Caco-2 (cell line): ENCODE data around the gene FHOD3. TPM values are rescaled to one million over a fixed set of nuclear protein-coding genes. Genes with fewer than 3 reads are reported as not detected.

Experiments used
- BruUV-seq: library from RNA; stranded (reverse); fragments of 400-500 nt; replicated peaks from 2 replicates; lab custom pipeline; 2021; lab: Mats Ljungman, UMichigan
- CTCF ChIA-PET: fragments of 300-600 bp; sonication (Branson Sonifier 250); formaldehyde crosslinking; loops from one replicate; lab custom pipeline; 2022; ENCODE audit warnings: antibody characterized with exemption; lab: Charles Lee
- POLR2A ChIA-PET: fragments of 300-600 bp; sonication (Branson Sonifier 250); formaldehyde crosslinking; loops from one replicate; lab custom pipeline; 2022; ENCODE audit warnings: antibody characterized with exemption; lab: Charles Lee
- DNase-seq, 2 experiments: peaks; one replicate each; pipeline versions ENCODE4 v3.0.0 to v3.0.0-alpha.2; 2020 to 2022
- H3K27me3 ChIP-seq: replicated peaks from 2 replicates; pipeline ENCODE4 v1.6.0; 2011; ENCODE audit warnings: low read length; ENCODE audit not compliant: control insufficient read depth, insufficient read depth
- H3K36me3 ChIP-seq: 2 replicates; pipeline ENCODE4 v1.5.1; 2011; ENCODE audit warnings: low read length; ENCODE audit not compliant: control insufficient read depth, insufficient read depth
- H3K4me1 ChIP-seq: fragments of 250-450 bp; sonication (Bioruptor Pico); 2 replicates; pipeline ENCODE4 v1.5.1; 2020; ENCODE audit warnings: mild to moderate bottlenecking
- H3K4me3 ChIP-seq: 2 replicates; pipeline ENCODE4 v1.5.1; 2011; ENCODE audit warnings: low read depth, mild to moderate bottlenecking, control low read depth, low read length
- H3K9me3 ChIP-seq: fragments of 250-450 bp; sonication (Bioruptor Pico); 2 replicates; pipeline ENCODE4 v1.5.1; 2020; ENCODE audit warnings: mild to moderate bottlenecking, moderate library complexity
- H3K27ac Mint-ChIP-seq: one replicate; pipeline ENCODE4 v1.8.0; 2022; ENCODE audit warnings: mixed read lengths; ENCODE audit not compliant: unreplicated experiment
- H3K27me3 Mint-ChIP-seq: one replicate; pipeline ENCODE4 v1.8.0; 2022; ENCODE audit warnings: mixed read lengths; ENCODE audit not compliant: insufficient read depth, unreplicated experiment
- H3K36me3 Mint-ChIP-seq: one replicate; pipeline ENCODE4 v1.8.0; 2022; ENCODE audit warnings: mild to moderate bottlenecking, mixed read lengths; ENCODE audit not compliant: insufficient read depth, unreplicated experiment
- H3K4me1 Mint-ChIP-seq: one replicate; pipeline ENCODE4 v1.8.0; 2022; ENCODE audit warnings: low read depth, mixed read lengths; ENCODE audit not compliant: unreplicated experiment
- H3K4me3 Mint-ChIP-seq: one replicate; pipeline ENCODE4 v1.8.0; 2022; ENCODE audit warnings: mild to moderate bottlenecking, moderate library complexity, mixed read lengths; ENCODE audit not compliant: unreplicated experiment
- H3K9me3 Mint-ChIP-seq: one replicate; pipeline ENCODE4 v1.8.0; 2022; ENCODE audit warnings: mixed read lengths; ENCODE audit not compliant: unreplicated experiment
- intact Hi-C: fragments of 100-400 bp; cut with micrococcal nuclease; formaldehyde crosslinking; loops from one replicate; pipeline ENCODE4 v1.10.0; 2022; ENCODE audit not compliant: unreplicated experiment
- total RNA-seq: library from RNA; stranded (reverse); gene quantifications from 2 replicates; pipeline ENCODE4 v1.2.3, GENCODE V29; 2022
- TF ChIP-seq, protein P1 (sequence below), 2 experiments: fragments of 200-600 bp in 1 of 2; IDR thresholded peaks; 1 replicate in 1 of 2; 2 replicates in 1 of 2; pipeline versions ENCODE4 v1.5.1 to v1.8.0; 2011 to 2022; ENCODE audit warnings: antibody characterized with exemption in 1 of 2, control low read depth in 1 of 2, inconsistent platforms in 1 of 2, low read depth in 1 of 2, low read length in 1 of 2, mild to moderate bottlenecking in 1 of 2, moderate library complexity in 1 of 2; ENCODE audit not compliant: insufficient read depth in 1 of 2, severe bottlenecking in 1 of 2, unreplicated experiment in 1 of 2

Gene FHOD3
- total RNA-seq, 1 experiment from 2014 or later = not detected

DNA sequence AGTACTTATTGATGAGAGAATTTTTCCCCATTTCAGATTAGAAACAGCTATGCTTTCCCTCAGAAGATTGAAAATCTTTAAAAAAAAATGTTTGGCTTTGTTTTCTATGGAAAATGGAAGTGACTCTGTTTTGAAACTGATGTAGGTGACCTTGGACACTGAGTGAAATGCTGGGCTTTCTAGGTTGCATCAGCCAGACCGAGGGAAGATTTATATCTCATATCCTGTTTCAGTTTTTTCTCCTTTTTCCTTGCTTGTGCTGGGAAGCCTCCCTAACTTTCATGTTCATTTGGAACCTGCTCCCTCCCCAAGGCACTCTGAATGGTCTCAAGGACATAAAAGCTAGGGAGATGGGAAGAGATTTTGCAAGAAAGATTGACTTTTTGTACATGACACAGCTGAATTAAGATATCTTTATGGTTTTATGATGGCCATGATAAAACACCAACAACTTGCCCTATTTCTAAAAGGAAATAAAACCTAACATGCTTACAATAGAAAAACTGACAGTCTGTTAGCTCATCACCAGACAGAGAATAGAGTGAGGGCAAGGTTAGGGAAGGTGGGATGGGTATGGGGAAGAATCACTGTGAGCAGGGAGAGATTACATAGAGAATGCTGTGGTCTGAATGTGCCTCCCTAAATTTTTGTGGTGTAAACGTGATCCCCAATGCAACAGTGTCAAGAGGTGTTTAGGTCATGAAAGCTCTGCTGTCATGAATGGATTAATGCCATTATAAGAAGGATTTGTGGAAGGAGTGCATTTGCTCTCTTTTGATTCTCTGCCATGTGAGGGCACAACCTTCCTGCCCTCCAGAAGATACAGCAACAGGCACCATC lies 281.6 kb downstream of the FHOD3 start:
- no TSS peak for BruUV-seq
- no peak for DNase-seq
- no peaks in the 10 kb centered on the region for H3K9me3 Mint-ChIP-seq
- no peaks in the 10 kb centered on the region for H3K4me1 ChIP-seq
- no peaks in the 10 kb centered on the region for H3K4me1 Mint-ChIP-seq
- TF ChIP-seq, protein P1, sequence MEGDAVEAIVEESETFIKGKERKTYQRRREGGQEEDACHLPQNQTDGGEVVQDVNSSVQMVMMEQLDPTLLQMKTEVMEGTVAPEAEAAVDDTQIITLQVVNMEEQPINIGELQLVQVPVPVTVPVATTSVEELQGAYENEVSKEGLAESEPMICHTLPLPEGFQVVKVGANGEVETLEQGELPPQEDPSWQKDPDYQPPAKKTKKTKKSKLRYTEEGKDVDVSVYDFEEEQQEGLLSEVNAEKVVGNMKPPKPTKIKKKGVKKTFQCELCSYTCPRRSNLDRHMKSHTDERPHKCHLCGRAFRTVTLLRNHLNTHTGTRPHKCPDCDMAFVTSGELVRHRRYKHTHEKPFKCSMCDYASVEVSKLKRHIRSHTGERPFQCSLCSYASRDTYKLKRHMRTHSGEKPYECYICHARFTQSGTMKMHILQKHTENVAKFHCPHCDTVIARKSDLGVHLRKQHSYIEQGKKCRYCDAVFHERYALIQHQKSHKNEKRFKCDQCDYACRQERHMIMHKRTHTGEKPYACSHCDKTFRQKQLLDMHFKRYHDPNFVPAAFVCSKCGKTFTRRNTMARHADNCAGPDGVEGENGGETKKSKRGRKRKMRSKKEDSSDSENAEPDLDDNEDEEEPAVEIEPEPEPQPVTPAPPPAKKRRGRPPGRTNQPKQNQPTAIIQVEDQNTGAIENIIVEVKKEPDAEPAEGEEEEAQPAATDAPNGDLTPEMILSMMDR (IDR thresholded peaks at IDR 0.05; ENCODE audit: insufficient read depth in 1 of 2, low read depth in 1 of 2, low read length in 1 of 2, severe bottlenecking in 1 of 2, unreplicated experiment in 1 of 2) = no peak
- H3K4me3 ChIP-seq = no peak overlapping the region
- no peaks in the 10 kb centered on the region for H3K9me3 ChIP-seq
- no peaks in the 10 kb centered on the region for H3K27me3 ChIP-seq
- H3K4me3 Mint-ChIP-seq = no peak overlapping the region
- no peak overlapping the region for H3K27ac Mint-ChIP-seq
- no peaks in the 10 kb centered on the region for H3K27me3 Mint-ChIP-seq
- H3K36me3 Mint-ChIP-seq = no peaks in the 10 kb centered on the region
- intact Hi-C loops = loop anchor here (10.0 kb wide), 1 partner anchor 176 kb away; no protein-coding TSS in a partner anchor
- POLR2A ChIA-PET = no interaction called here
- CTCF ChIA-PET = no interaction called here
- H3K36me3 ChIP-seq = no peaks in the 10 kb centered on the region

DNA sequence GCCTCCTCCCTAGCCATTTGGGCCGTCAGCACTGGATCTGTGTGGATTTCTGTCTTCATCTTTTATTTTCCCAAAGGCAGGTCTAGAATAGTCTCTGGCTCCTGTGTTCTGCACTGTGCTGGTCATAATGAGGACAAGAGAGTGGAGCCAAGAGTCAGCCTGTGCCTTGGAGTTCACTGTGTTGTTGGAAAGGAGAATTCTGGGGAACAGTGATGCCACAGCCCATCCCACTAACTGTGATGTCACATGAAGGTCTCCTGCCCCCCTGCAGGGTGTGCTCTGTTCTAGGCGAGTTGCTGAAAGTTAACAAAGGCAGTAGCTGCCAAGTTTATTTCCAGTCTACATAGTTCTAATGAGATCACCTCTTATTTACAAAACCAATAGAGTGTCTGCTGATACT lies 282.8 kb downstream of the FHOD3 start:
- Mint-ChIP-seq H3K27me3 (no peaks in the 10 kb centered on the region), H3K4me3 (no peak overlapping the region), H3K27ac (no peak overlapping the region), H3K9me3 (no peaks in the 10 kb centered on the region), H3K4me1 (no peaks in the 10 kb centered on the region), H3K36me3 (no peaks in the 10 kb centered on the region)
- Histone ChIP-seq H3K4me1 (no peaks in the 10 kb centered on the region), H3K36me3 (no peaks in the 10 kb centered on the region), H3K9me3 (no peaks in the 10 kb centered on the region), H3K27me3 (no peaks in the 10 kb centered on the region), H3K4me3 (no peak overlapping the region)
- CTCF ChIA-PET = no interaction called here
- TF ChIP-seq, protein P1 (IDR thresholded peaks at IDR 0.05; ENCODE audit: insufficient read depth in 1 of 2, low read depth in 1 of 2, low read length in 1 of 2, severe bottlenecking in 1 of 2, unreplicated experiment in 1 of 2) = no peak
- POLR2A ChIA-PET = no interaction called here
- intact Hi-C loops = no loop called here
- BruUV-seq = no TSS peak
- DNase-seq = no peak

DNA sequence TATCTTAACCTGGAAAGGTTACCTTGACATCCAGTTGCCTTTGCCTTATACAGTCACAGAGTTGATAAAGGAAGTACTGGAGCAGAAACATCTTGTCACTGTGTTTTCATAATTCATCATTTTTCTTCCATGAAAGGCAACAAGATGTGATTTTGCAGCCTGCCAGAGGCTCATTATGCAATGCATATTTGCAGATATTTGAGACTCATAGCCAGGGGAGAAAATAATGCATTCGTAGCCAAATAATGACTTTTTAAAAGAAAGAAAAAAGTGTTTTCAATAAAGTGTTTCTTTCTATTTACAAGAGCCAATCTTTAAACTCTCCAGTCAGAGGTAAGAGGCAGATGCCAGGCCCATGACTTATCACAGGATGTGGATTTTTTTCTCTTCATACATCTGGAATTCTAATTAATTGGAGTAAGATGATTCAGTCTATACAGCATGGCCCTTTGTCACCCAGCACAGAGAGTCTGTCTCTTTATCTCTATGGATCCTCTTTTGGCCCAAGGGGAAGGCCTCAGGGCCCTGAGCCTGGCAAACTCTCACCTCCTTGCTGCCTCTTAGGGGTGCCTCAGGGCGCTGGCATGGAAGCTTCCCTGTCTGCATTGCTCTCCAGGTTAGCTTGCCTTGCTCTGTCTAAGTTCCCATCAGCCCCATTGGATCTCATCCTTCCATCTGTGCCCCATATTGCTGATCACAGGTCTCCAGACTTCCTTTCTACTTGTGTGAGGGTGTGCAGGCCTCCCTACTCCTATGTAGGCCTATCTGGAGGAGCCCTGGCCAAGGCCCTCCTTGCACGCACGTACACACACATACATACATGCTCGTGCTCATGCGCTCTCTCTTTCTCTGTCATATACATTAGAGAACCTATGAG lies 283.6 kb downstream of the FHOD3 start:
- H3K27ac Mint-ChIP-seq = no peak overlapping the region
- no TSS peak for BruUV-seq
- Histone ChIP-seq H3K9me3 (no peaks in the 10 kb centered on the region), H3K4me3 (no peak overlapping the region), H3K4me1 (no peaks in the 10 kb centered on the region), H3K27me3 (no peaks in the 10 kb centered on the region), H3K36me3 (no peaks in the 10 kb centered on the region)
- no peaks in the 10 kb centered on the region for H3K36me3 Mint-ChIP-seq
- H3K9me3 Mint-ChIP-seq = no peaks in the 10 kb centered on the region
- intact Hi-C loops = no loop called here
- TF ChIP-seq, protein P1 (IDR thresholded peaks at IDR 0.05; ENCODE audit: insufficient read depth in 1 of 2, low read depth in 1 of 2, low read length in 1 of 2, severe bottlenecking in 1 of 2, unreplicated experiment in 1 of 2) = no peak
- CTCF ChIA-PET = no interaction called here
- H3K4me3 Mint-ChIP-seq = no peak overlapping the region
- POLR2A ChIA-PET = interaction anchor here (0.6 kb wide), 1 partner anchor 802 kb away, joined by 4 read pairs; no protein-coding TSS in a partner anchor
- H3K4me1 Mint-ChIP-seq = no peaks in the 10 kb centered on the region
- H3K27me3 Mint-ChIP-seq = no peaks in the 10 kb centered on the region
- no peak for DNase-seq
